Pancreas (tissue), 10 donors: ENCODE data around the gene WWOX. TPM values are rescaled to one million over a fixed set of nuclear protein-coding genes. Genes with fewer than 3 reads are reported as not detected.

Experiments used
- ATAC-seq, 4 donors: fragments of 200-7000 bp; cut with Tn5 transposase; one replicate each; pipeline versions ENCODE4 v1.8.0 to v1.9.1; 2020; ENCODE audit warnings: mild to moderate bottlenecking in 4 of 4, moderate library complexity in 4 of 4
- DNase-seq, 6 donors: peaks; one replicate each; pipeline ENCODE4 v3.0.0-alpha.2; 2020
- FAIRE-seq: peaks from 2 replicates; lab custom pipeline; 2012; peaks lifted over from hg19 to GRCh38; lab: Jason Lieb, UNC
- H3K27ac ChIP-seq, 4 donors: fragments of 200-600 bp; sonication (generic); 1 replicate in 3 of 4; 2 replicates in 1 of 4; pipeline versions ENCODE4 v1.5.0 to v1.8.0; 2020
- H3K27me3 ChIP-seq, 4 donors: fragments of 200-600 bp; one replicate each; pipeline ENCODE4 v1.8.0; 2021
- H3K36me3 ChIP-seq, 3 donors: fragments of 200-600 bp; sonication (generic) in 1 of 3; one replicate each; pipeline versions ENCODE4 v1.5.0 to v1.8.0; 2020 to 2021
- H3K4me1 ChIP-seq, 3 donors: fragments of 200-600 bp; one replicate each; pipeline ENCODE4 v1.8.0; 2021
- H3K4me3 ChIP-seq, 4 donors: fragments of 200-600 bp; sonication (generic) in 2 of 4; one replicate each; pipeline versions ENCODE4 v1.5.0 to v1.8.0; 2020 to 2021
- H3K9me3 ChIP-seq, 4 donors: fragments of 200-600 bp; one replicate each; pipeline ENCODE4 v1.8.0; 2021
- CTCF ChIP-seq, 4 donors: fragments of 200-600 bp; sonication (generic) in 3 of 4; IDR thresholded peaks; one replicate each; pipeline versions ENCODE4 v1.5.0 to v1.8.0; 2021; ENCODE audit warnings: antibody characterized with exemption in 4 of 4
- WGBS, 2 donors: extraction: QIAGEN DNeasy Blood & Tissue Kit; methylation state at CpG; one replicate each; pipeline ENCODE4 v1.1.7; 2013; 5-methylcytosine and 5-hydroxymethylcytosine counted together
- intact Hi-C, 3 donors: fragments of 100-400 bp; cut with DNase I; formaldehyde crosslinking; loops; one replicate each; pipeline versions ENCODE4 v1.11.1 to v1.14.2; 2022
- polyA plus RNA-seq, 2 donors: library from polyadenylated mRNA; stranded (reverse); fragments of 200-250 nt; gene quantifications; one replicate each; pipeline ENCODE4 v1.2.3, GENCODE V29; 2013
- total RNA-seq, 6 donors: library from RNA; stranded (reverse); fragmentation: NEBNext Ultra II Directional in 4 of 6; extraction: Animal tissue kit (Norgen Biotek cat#: 25700) in 4 of 6; gene quantifications; one replicate each; pipeline versions ENCODE4 v1.2.1 to v1.2.4, GENCODE V29; 2021 to 2023
- donor health status: healthy with polysubstance abuse.
- donor health status: DM: no; HTN: no; CAD: no; lungs with moderate emphysema.
- donor health status: DM: no; HTN: no; CAD: no.
- donor health status: control.
- donor health status: control.
- donor health status: Bipolar disorder and iron deficiency.
- donor health status: DM: yes; HTN: yes; CAD: no.
- donor health status: DM: no; HTN: no; CAD: no.
- donor health status: DM: no; HTN: no; CAD: no.
- donor health status: DM: yes; HTN: yes; CAD: no.

WWOX gene
- total and polyA plus RNA-seq, 8 donors: 6.8 to 14.4 (median 10.8) TPM

DNA sequence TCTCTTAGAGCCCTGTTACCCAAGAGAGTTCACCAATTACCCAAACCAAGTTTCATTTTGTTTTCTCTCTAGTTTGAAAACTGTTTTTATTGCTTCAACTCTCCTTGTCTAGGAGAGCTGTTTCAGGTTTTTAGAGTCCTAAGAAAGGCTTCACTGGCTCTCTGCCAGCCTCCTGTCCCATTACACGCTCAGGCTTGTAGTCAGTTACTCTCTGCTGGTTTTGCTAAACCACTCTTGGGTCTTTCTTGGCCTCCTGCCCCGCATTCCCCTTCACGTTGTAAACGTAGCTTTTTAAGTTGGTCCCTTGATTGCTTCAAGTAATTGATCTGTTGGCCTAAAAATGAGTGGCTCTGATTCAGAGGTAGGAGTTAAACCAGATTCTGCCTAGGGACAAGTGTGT is 972.0 kb downstream of the WWOX start:
- FAIRE-seq (no peak), DNase-seq (no peak), ATAC-seq (no peak)
- H3K9me3 ChIP-seq: no peaks in the 10 kb centered on the region
- no peaks in the 10 kb centered on the region for H3K4me1 ChIP-seq
- no peak overlapping the region for H3K4me3 ChIP-seq
- no peak for TF ChIP-seq CTCF (IDR thresholded peaks at IDR 0.05)
- 65 to 68% methylated on average over 4 of the region's 4 CpGs for WGBS, 2 donors
- H3K27ac ChIP-seq: no peak overlapping the region
- intact Hi-C loops: no loop called here
- no peaks in the 10 kb centered on the region for H3K27me3 ChIP-seq
- no peaks in the 10 kb centered on the region for H3K36me3 ChIP-seq

DNA sequence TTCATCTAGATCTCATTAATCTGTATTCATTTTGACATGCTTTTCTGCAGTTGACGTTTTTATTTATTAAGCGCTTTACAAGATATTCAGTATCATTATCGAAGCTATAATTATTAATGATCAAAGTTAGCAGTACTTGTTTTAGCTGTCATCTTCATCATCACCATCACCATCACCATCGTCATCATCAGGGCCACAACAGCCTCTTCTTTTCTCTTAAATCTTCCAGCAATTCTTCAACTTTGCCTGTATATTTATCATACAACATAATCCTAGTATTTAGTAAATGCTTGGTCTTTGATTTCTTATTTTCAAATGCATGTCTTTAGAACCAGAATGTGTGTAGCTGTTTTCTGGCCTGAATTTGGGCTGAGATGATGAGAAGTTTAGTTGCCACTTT is 973.1 kb downstream of the WWOX start:
- TF ChIP-seq CTCF (IDR thresholded peaks at IDR 0.05): no peak
- intact Hi-C loops: no loop called here
- Histone ChIP-seq H3K4me3 (no peak overlapping the region), H3K9me3 (no peaks in the 10 kb centered on the region), H3K27me3 (no peaks in the 10 kb centered on the region), H3K27ac (no peak overlapping the region), H3K36me3 (no peaks in the 10 kb centered on the region), H3K4me1 (no peaks in the 10 kb centered on the region)
- DNase-seq: no peak
- 88 to 89% methylated on average over 4 of the region's 4 CpGs for WGBS, 2 donors
- FAIRE-seq: no peak
- ATAC-seq: no peak

DNA sequence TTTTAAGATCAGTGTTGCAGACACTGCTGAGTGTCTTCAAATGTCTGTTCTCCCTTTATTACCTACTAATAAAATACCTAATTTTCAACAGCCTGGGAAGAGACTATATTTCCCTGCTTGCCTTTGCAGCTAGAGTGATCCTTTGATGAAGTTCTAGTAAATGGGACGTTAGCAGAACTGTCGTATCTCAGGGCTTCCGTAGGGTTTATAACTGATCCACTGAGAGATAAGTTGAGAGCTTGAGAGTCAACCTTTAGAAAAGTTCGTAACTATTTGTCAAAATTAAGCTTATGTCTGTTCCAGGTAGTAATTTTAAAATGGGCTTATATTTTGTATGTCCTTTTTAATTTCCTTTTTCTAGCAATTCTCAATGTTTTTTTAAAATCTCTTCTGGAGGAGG is 974.1 kb downstream of the WWOX start:
- Histone ChIP-seq H3K9me3 (no peaks in the 10 kb centered on the region), H3K4me1 (no peaks in the 10 kb centered on the region), H3K36me3 (no peaks in the 10 kb centered on the region), H3K27me3 (no peaks in the 10 kb centered on the region), H3K27ac (no peak overlapping the region), H3K4me3 (no peak overlapping the region)
- FAIRE-seq (no peak), DNase-seq (no peak), ATAC-seq (no peak)
- TF ChIP-seq CTCF (IDR thresholded peaks at IDR 0.05): no peak
- intact Hi-C loops: no loop called here
- 83 to 85% methylated on average over 4 of the region's 4 CpGs for WGBS, 2 donors

DNA sequence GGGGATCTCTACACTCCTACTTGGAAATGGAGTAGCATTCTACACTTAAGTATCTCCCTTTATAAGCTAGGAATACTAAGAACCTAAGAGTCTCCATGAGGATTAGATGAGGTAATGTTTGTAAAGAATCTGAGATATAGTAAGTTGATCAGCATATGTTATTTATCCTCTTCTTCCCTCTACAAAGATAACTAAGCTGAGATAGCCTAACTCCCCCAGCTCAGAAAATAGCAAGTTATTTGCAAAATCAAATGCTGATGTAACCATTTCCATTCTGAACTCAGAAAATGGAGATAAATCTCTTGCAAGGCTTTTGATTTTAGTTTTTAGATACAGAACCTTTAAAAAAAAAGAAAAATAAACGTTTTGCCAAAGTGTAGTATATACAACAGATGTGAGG is 975.1 kb downstream of the WWOX start:
- FAIRE-seq: no peak

GRCh38 chr16:79074951-79075350 is 975.5 kb downstream of the WWOX start:
- intact Hi-C loops: no loop called here
- TF ChIP-seq CTCF (IDR thresholded peaks at IDR 0.05): no peak
- H3K27me3 ChIP-seq: no peaks in the 10 kb centered on the region
- no peak overlapping the region for H3K27ac ChIP-seq
- no peak for FAIRE-seq
- no peaks in the 10 kb centered on the region for H3K4me1 ChIP-seq
- H3K9me3 ChIP-seq: no peaks in the 10 kb centered on the region
- no peaks in the 10 kb centered on the region for H3K36me3 ChIP-seq
- no peak overlapping the region for H3K4me3 ChIP-seq
- DNase-seq: no peak
- no peak for ATAC-seq
- WGBS, 2 donors: 70 to 73% methylated on average over 4 of the region's 4 CpGs

More for the DNA sequence above, 975.1 kb downstream of the WWOX start:
- DNase-seq (no peak), ATAC-seq (no peak)
- H3K9me3 ChIP-seq: no peaks in the 10 kb centered on the region
- no peaks in the 10 kb centered on the region for H3K27me3 ChIP-seq
- no peak overlapping the region for H3K4me3 ChIP-seq
- TF ChIP-seq CTCF (IDR thresholded peaks at IDR 0.05): no peak
- no peak overlapping the region for H3K27ac ChIP-seq
- intact Hi-C loops: no loop called here
- 8 to 12% methylated on average over 1 of the region's 1 CpG for WGBS, 2 donors
- H3K4me1 ChIP-seq: no peaks in the 10 kb centered on the region
- H3K36me3 ChIP-seq: no peaks in the 10 kb centered on the region
